HCT116 (cell line): ENCODE data around the gene WLS.

Experiments
- EGR1 ChIP-seq: IDR thresholded peaks from 2 replicates; pipeline ENCODE4 v1.6.1; 2012; ENCODE audit warnings: low read depth
- EZH2 ChIP-seq: fragments of 200-600 bp; sonication (generic); IDR thresholded peaks from 2 replicates; pipeline ENCODE4 v1.6.1; 2017; ENCODE audit warnings: antibody characterized with exemption, mixed run types
- POLR2A ChIP-seq: IDR thresholded peaks from 2 replicates; pipeline ENCODE4 v1.7.0; 2011; ENCODE audit warnings: borderline replicate concordance; ENCODE audit not compliant: insufficient read depth, insufficient read length; ENCODE audit errors: extremely low read depth
- POLR2AphosphoS5 ChIP-seq: IDR thresholded peaks from 2 replicates; pipeline ENCODE4 v1.6.1; 2011; ENCODE audit warnings: mild to moderate bottlenecking, low read depth, low read length, moderate library complexity
- RAD21 ChIP-seq: IDR thresholded peaks from 2 replicates; pipeline ENCODE4 v1.6.1; 2012; ENCODE audit warnings: low read depth, mild to moderate bottlenecking
- TCF7L2 ChIP-seq: IDR thresholded peaks from 2 replicates; pipeline ENCODE4 v1.7.0; 2011; ENCODE audit warnings: borderline replicate concordance, inconsistent platforms; ENCODE audit not compliant: insufficient read depth, insufficient read length; ENCODE audit errors: extremely low read depth
- YY1 ChIP-seq: IDR thresholded peaks from 2 replicates; pipeline ENCODE4 v1.6.1; 2011; ENCODE audit warnings: low read length, low read depth, moderate library complexity, mild to moderate bottlenecking; ENCODE audit not compliant: insufficient replicate concordance; ENCODE audit errors: extremely low read depth
- ZNF274 ChIP-seq: fragments of 200-500 bp; sonication (Bioruptor generic); IDR thresholded peaks from 2 replicates; pipeline ENCODE4 v1.6.1; 2014; ENCODE audit warnings: mild to moderate bottlenecking, low read depth, low read length, inconsistent platforms
- TF ChIP-seq, protein P1 (sequence below), 3 experiments: fragments of 200-600 bp in 1 of 3; sonication (generic) in 1 of 3; IDR thresholded peaks in 2 of 3; conservative IDR thresholded peaks in 1 of 3; 2 replicates each; pipeline ENCODE4 v1.5.1; 2012 to 2017; ENCODE audit warnings: low read depth in 2 of 3, low read length in 2 of 3, antibody characterized with exemption in 1 of 3, borderline replicate concordance in 1 of 3, control low read depth in 1 of 3, mild to moderate bottlenecking in 1 of 3, mixed read lengths in 1 of 3, mixed run types in 1 of 3, moderate library complexity in 1 of 3; ENCODE audit not compliant: insufficient read depth in 1 of 3
- TF ChIP-seq, protein P2 (sequence below): IDR thresholded peaks from 2 replicates; pipeline ENCODE4 v1.6.1; 2012

DNA sequence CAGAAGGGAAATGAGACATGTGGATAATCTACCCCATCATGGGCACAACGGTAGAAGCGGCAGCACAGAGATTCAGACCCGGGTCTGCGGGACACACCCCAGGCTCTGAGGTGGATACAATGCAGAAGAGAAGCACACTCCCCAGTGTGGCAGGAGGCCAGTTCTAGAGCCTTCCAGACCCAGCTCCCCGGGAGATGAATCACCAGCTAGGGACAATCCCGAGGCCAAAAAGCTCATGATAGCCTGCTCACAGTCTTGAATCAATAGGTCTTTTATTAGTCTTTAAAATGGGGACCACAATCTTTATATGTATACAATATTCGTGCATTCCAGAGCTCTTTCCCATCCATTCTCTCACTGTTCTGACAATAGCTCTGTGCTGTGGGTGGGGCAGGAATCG is 124.6 kb downstream of the WLS start:
- no peak for TF ChIP-seq EZH2
- TF ChIP-seq, protein P1, sequence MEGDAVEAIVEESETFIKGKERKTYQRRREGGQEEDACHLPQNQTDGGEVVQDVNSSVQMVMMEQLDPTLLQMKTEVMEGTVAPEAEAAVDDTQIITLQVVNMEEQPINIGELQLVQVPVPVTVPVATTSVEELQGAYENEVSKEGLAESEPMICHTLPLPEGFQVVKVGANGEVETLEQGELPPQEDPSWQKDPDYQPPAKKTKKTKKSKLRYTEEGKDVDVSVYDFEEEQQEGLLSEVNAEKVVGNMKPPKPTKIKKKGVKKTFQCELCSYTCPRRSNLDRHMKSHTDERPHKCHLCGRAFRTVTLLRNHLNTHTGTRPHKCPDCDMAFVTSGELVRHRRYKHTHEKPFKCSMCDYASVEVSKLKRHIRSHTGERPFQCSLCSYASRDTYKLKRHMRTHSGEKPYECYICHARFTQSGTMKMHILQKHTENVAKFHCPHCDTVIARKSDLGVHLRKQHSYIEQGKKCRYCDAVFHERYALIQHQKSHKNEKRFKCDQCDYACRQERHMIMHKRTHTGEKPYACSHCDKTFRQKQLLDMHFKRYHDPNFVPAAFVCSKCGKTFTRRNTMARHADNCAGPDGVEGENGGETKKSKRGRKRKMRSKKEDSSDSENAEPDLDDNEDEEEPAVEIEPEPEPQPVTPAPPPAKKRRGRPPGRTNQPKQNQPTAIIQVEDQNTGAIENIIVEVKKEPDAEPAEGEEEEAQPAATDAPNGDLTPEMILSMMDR (IDR thresholded peaks at IDR 0.05 in 2 of 3, conservative IDR thresholded peaks at IDR 0.05 in 1 of 3; ENCODE audit: borderline replicate concordance in 1 of 3, insufficient read depth in 1 of 3, low read depth in 2 of 3, low read length in 2 of 3) = no peak
- no peak for TF ChIP-seq EGR1
- TF ChIP-seq YY1 = no peak
- TF ChIP-seq POLR2A = no peak
- TF ChIP-seq POLR2AphosphoS5 = no peak
- no peak for TF ChIP-seq RAD21
- TF ChIP-seq, protein P2, sequence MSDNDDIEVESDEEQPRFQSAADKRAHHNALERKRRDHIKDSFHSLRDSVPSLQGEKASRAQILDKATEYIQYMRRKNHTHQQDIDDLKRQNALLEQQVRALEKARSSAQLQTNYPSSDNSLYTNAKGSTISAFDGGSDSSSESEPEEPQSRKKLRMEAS = no peak
- TF ChIP-seq ZNF274 = no peak
- TF ChIP-seq TCF7L2 = no peak
